Measurements from ENCODE around the gene COL13A1.

DNA sequence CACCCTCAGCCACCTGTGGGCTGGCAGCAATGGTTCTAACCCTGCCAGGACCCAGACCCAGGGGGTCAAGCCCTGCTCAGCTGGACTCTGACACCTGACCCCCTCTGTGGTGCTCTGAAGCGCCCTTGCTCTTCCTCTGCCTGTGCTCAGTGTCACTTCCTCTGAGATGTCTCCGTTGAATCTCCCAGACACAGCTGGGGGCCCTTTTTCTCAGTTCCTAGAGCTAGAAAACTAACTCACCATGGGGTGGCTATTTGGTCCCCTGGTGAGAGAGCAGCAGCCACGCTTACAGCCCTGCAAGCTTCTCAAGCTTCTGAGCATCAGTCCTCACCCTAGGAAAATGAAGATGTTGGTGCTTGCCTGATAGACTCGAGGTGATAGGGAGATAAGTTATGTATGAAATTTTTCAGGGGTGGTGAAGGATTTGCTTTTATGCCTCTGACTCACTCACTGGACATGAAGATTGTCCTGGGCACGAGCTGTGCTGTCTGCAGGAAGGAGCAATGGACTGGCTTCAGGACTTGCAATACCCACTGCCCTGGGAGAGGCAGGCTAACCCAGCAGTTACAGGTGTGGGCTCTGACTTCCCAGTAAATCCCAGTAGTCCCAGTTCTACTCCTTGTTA, 29.6 kb downstream of the COL13A1 start:
- TF ChIP-seq, protein P1, sequence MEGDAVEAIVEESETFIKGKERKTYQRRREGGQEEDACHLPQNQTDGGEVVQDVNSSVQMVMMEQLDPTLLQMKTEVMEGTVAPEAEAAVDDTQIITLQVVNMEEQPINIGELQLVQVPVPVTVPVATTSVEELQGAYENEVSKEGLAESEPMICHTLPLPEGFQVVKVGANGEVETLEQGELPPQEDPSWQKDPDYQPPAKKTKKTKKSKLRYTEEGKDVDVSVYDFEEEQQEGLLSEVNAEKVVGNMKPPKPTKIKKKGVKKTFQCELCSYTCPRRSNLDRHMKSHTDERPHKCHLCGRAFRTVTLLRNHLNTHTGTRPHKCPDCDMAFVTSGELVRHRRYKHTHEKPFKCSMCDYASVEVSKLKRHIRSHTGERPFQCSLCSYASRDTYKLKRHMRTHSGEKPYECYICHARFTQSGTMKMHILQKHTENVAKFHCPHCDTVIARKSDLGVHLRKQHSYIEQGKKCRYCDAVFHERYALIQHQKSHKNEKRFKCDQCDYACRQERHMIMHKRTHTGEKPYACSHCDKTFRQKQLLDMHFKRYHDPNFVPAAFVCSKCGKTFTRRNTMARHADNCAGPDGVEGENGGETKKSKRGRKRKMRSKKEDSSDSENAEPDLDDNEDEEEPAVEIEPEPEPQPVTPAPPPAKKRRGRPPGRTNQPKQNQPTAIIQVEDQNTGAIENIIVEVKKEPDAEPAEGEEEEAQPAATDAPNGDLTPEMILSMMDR (IDR thresholded peaks at IDR 0.05), result no peak
- TF ChIP-seq POLR2A (IDR thresholded peaks at IDR 0.05) (no peak), EP300 (IDR thresholded peaks at IDR 0.05) (no peak)
